ENCODE results near the gene TDRKH.
"Not testable (repeated sequence)": the region's sequence is repeated elsewhere in the genome, so short reads cannot be mapped to it uniquely, and the experiment has no call there.

The TDRKH gene

DNA sequence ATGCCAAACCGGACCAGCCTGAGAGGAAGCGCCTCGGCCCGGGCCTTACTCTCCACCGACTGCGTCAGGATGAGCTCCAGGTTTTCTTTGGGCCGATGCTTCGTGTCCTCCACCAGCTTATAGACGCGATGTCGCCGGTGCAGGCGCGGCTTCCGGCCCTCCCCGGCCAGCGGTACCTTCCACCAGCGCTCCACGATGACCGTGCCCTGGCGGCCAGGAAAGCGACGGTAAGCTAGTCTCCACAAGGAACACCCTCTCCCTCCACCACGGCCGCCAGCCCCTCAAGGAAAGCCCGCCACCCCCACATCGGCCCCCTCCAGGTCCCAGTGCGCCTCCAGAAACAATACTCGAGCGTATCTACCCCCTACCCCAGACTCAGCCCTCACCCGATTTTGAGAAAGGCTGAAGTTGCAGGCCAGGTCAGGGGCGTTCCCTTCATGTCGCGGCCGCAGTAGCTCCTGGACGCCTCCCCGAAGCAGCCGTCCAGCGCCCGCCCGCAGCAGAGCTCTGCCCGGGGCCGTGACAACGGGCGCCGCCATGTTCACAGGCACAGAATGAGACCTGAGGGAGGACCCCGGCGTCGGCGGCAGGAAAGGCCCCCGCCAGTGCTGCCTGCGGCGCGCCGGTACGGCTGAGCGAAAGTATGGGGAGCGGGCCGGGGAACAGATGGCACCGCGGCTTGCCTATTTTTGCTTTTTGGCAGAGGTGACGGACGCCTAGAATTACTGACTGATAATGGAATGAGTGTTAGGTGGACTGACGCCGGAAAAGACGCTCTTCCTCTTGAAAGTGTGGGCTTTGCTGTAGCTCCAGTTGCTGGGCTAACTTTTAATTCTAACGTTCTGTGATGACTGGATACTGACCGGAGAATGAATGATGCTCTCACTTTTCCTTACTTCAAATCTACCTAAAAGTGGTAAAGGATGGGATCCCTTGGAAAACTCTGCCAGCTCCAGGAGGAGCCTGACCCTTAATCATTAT is 27.1 kb downstream of the TDRKH start, which contains the start of gene MRPL9:
Gene MRPL9 (minus strand): TSS at position 556 of the 981 bp plus-strand sequence. CDS start 17 bp downstream, at position 539.
- DNase-seq (ENCODE audit: low spot score): peak; percentile 71

DNA sequence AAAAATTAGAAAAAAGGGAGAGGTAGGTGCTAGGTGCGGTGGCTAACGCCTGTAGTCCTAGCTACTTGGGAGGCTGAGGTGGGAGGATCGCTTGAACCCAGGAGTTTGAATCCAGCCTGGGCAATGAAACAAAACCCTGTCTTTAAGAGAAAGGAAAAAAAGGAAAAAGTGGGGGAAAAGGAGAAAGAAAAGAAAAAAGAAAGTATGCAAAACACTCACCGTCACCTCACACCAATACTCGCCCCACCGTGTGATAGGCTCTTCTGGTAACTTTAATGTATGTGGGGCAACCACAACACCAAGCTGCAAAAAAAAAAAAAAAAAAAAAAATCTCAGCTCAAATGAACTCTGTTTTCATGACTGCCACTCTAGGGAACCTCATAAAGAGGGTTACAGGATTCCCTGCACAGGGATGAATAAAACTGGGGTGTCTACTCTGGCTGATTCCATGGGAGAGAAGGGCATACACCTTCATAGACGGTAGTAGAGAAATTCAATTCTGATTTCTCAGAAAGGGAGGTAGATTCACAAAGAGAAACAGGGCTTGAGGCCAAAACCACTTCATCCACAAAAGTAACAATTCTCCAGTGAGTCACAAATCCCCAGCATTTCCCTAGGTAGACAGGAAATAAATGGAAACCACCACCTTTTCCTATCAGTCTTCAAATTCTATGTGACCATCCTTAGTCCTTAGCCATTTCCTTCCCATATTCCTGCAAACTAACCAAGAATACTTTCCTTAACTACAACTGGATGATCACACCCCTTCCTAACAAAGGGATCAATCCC is 29.5 kb downstream of the TDRKH start:
- no peak for DNase-seq (ENCODE audit: low spot score)

DNA sequence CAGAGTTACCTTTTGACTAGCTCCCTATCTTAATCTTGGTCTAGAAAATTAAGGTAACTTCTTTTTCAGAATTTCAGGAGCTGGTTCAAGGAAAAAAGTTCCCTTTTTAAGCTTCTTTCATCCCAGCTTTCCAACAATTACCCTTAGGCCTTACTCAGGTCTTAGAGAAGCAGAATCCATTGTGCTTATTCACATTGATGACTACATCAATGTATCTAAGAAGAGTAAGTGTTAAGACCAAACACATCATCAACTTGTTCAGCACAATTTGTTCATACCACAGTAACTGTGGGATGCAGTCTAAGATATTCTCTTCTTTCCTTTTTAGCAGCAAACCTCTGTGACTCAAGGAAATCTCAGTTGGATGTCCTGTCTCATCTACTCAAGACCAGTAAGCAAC is 31.1 kb downstream of the TDRKH start:
- DNase-seq (ENCODE audit: low spot score): no peak

GRCh38 chr1:151756291-151756690 is 34.0 kb downstream of the TDRKH start:
- no peak for DNase-seq (ENCODE audit: low spot score)

DNA sequence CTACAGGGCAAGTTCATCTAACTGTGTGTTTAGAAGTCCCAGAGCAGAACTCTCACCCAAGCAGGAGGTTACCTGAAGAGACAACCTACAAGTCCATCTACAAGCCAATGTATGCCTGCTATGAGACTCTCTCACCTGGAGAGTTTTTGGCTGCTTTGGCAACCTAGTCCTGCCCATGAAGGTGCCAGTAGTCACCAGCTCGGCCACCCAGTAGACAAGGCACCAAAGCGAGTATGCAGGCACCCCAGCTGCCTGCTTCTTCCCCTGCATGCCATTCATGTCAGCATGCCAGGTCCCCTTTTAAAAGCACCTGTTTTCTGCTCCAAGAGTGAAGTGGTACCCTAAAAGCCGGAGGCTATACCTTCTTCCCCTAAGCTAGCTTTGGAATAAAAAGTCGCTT is 48.8 kb downstream of the TDRKH start:
- DNase-seq (ENCODE audit: low spot score): no peak

GRCh38 chr1:151739590-151740355 is 50.5 kb downstream of the TDRKH start:
- DNase-seq (ENCODE audit: low spot score): no peak

- no peak for DNase-seq (ENCODE audit: low spot score)
Measured at GRCh38 chr1:151737479-151737878, 52.8 kb downstream of the TDRKH start.

DNA sequence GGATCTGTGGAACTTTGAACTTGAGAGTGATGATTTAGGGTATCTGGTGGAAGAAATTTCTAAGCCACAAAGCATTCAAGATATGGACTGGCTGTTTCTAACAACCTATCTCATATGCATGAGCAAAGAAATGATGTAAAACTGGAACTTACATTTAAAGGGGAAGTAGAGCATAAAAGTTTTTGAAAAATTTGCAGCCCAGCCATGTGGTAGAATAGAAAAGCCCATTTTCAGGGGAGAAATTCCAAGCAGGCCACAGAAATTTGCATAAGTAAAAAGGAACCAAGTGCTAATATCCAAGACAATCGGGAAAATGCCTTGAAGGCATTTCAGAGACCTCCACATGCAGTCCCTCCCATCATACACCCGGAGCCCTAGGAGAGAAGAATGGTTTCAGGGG is 53.3 kb downstream of the TDRKH start:
- no peak for DNase-seq (ENCODE audit: low spot score)

- not testable (repeated sequence) for DNase-seq (ENCODE audit: low spot score)
Measured at GRCh38 chr1:151733995-151734394, 56.3 kb downstream of the TDRKH start.

DNA sequence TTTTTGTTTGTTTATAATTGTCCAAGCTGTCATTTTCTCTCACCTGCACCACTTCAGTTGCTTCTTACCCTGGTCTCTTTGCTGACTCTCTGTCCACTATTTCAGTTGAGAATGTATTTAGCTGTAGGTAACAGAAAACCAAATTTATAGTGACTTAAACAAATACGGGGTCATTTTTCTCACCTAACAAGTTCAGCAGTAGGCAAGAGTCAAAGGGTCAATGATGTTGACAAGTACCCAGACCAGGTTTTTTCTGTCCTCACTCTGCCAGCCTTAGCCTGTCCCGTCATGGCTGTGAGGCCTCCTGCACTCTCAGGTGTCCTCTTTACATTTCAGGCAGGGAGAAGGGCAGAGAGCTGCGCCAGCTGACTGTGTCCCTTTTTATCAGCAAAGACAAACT is 57.2 kb downstream of the TDRKH start:
- no peak for DNase-seq (ENCODE audit: low spot score)

DNA sequence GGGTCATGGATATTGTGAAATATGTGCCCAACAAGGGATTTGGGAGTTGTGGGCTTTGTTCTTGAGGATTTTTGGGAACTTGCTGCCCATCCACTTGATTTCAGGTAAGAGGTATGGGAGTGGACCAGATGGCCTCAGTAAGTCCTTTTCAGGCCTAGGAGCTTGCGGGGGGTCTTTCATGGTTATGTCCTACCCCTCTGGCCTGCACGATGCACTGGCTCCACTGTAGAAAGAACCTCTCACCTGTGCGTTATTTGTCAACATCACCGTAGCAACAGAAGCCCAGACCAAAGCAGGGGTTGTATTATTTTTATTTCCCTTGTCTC is 60.4 kb downstream of the TDRKH start:
- DNase-seq (ENCODE audit: low spot score): no peak

GRCh38 chr1:151729157-151729965 is 60.9 kb downstream of the TDRKH start:
- no peak for DNase-seq (ENCODE audit: low spot score)

DNA sequence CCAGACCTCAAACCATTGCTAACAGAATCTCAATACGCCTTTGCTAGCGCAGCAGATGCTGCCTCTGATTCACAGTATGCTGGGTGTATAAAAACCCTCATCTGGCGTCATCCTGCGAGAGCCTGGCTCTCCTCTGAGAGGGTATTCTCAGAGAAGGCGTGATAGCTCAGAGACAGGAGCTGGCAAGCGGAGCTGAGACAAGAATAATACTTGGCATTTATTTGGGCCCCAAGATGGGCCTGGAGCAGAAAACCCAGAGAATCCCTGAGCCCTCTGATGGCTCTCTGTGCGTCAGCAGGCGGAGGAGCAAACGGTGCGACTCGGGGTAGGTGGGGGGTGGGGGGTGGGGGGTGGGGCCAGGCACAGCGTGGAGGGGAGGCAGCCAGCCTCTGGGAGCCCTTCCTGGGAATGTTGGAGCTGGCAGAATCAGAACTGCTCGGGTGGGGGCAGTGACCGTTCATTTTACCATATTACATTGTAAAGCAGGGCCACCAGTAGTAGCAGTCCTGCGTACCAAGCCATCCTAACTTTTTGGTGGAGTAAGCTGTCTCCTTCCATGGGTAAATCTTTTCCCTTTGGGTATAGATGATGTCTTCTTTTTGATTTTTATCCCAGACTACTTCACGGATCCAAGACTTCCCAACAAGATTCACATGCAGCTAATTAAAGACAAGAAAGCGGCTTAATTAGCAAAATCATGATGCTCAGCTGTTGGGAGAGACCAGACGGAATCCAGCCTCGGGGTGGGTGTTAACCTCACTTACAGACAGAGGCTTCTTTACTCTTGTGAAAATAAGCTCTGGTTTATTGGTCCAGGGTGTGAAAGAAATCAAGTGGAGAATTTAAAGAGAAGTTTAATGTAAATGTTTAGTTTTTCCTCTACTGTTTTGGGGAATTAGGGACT is 61.9 kb downstream of the TDRKH start:
- peak; percentile 37 for DNase-seq (ENCODE audit: low spot score)

DNA sequence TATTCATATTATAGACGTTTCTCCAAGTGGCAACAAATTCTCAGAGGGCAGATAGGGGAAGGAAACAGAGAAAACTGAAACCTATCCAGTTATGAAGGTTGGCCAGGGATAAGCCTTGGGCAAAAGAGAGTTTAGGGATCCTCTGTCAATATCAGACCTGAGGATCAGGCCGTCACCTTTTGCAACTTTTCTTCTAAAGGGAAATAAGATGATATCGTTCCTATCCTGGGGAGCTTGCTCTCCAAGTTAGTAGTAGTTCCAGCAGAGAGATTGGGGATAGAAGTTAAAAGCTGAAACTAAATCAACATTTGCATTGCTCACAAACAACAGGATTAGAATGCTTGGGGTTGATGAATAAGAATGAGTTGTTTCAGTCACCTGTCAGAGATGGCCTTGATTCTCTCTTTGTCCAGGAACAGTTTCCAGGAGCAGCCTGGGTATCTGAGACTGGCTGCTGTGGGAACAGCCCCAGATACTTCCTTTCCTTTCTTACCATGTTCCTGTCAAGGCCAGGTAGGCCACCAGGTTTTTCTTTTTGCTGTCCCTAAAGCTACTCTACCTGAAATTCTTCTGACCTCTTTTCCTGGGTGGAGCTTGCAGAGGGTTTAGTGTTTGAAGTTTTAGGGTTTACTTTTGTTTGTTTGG is 66.5 kb downstream of the TDRKH start:
- no peak for DNase-seq (ENCODE audit: low spot score)
